HPDE6-E6E7 (cell line): Measurements from ENCODE around the gene ETFB.

Experiments
- DNase-seq: peaks from one replicate; pipeline ENCODE4 v3.0.0; 2011; ENCODE audit warnings: missing footprints; ENCODE audit errors: extremely low spot score

ETFB gene

GRCh38 chr19:51372649-51373504, 6.7 kb upstream of the ETFB start, which contains the start of gene NKG7:
Gene NKG7, minus strand, starts transcription at chr19:51372654. Its CDS starts 119 bp downstream, at chr19:51372535.
- DNase-seq = no peak

GRCh38 chr19:51372021-51372648, 5.9 kb upstream of the ETFB start:
- DNase-seq = no peak

- DNase-seq = no peak
Measured at GRCh38 chr19:51371186-51371690, 5.0 kb upstream of the ETFB start.

GRCh38 chr19:51370230-51370629, 4.0 kb upstream of the ETFB start:
- DNase-seq = no peak

- no peak for DNase-seq
Measured at GRCh38 chr19:51368366-51369282, 2.4 kb upstream of the ETFB start, which contains the start of gene CLDND2. Gene CLDND2, minus strand, starts transcription at chr19:51369003. Its CDS starts 426 bp downstream, at chr19:51368577.

GRCh38 chr19:51367565-51368365, 1.6 kb upstream of the ETFB start:
- peak; percentile 92 for DNase-seq

GRCh38 chr19:51367255-51367564, 1.0 kb upstream of the ETFB start:
- no peak for DNase-seq

- peak; percentile 95 for DNase-seq
Measured at GRCh38 chr19:51366389-51367254, 434 bp upstream of the ETFB start.

- DNase-seq = no peak
Measured at GRCh38 chr19:51365211-51365964, 800 bp downstream of the ETFB start.

GRCh38 chr19:51364200-51365106, 1.7 kb downstream of the ETFB start:
- DNase-seq = no peak

- no peak for DNase-seq
Measured at GRCh38 chr19:51361239-51361638, 4.9 kb downstream of the ETFB start.

GRCh38 chr19:51359294-51359693, 6.9 kb downstream of the ETFB start:
- no peak for DNase-seq

- DNase-seq = no peak
Measured at GRCh38 chr19:51357952-51358351, 8.2 kb downstream of the ETFB start.

- DNase-seq = no peak
Measured at GRCh38 chr19:51356159-51356801, 9.9 kb downstream of the ETFB start.

- no peak for DNase-seq
Measured at GRCh38 chr19:51354742-51355148, 11.4 kb downstream of the ETFB start.

GRCh38 chr19:51354103-51354741, 12.0 kb downstream of the ETFB start:
- DNase-seq = no peak

- DNase-seq = no peak
Measured at GRCh38 chr19:51352783-51353360, 13.3 kb downstream of the ETFB start.
